HL-60 (cell line): Measurements from ENCODE around the gene NUDT3.
"Not testable (repeated sequence)": the region's sequence is repeated elsewhere in the genome, so short reads cannot be mapped to it uniquely, and the experiment has no call there.

Source experiments
- DNase-seq, 2 experiments: peaks; one replicate each; pipeline ENCODE4 v3.0.0-alpha.2; 2010 to 2020; ENCODE audit warnings: low read depth in 1 of 2, low spot score in 1 of 2
- H3K27ac ChIP-seq: fragments of 250-450 bp; sonication (Bioruptor Pico); replicated peaks from 2 replicates; pipeline ENCODE4 v1.5.1; 2020; ENCODE audit warnings: mild to moderate bottlenecking, moderate library complexity
- H3K27me3 ChIP-seq: fragments of 250-450 bp; sonication (Bioruptor Pico); 2 replicates; pipeline ENCODE4 v1.5.1; 2021; ENCODE audit warnings: mild to moderate bottlenecking, moderate library complexity; ENCODE audit not compliant: insufficient read depth, poor library complexity, severe bottlenecking
- H3K4me3 ChIP-seq: replicated peaks from 2 replicates; pipeline ENCODE4 v1.5.1; 2011; ENCODE audit warnings: mild to moderate bottlenecking, control low read depth, low read length; ENCODE audit not compliant: insufficient read depth
- CTCF ChIP-seq: IDR thresholded peaks from one replicate; pipeline ENCODE4 v1.5.1; 2011; ENCODE audit warnings: low read length, control low read depth, inconsistent platforms; ENCODE audit not compliant: insufficient read depth
- GABPA ChIP-seq: IDR thresholded peaks from 2 replicates; pipeline ENCODE4 v1.6.1; 2012; ENCODE audit warnings: low read depth
- POLR2AphosphoS5 ChIP-seq: IDR thresholded peaks from 2 replicates; pipeline ENCODE4 v1.6.1; 2012; ENCODE audit warnings: low read depth
- REST ChIP-seq: IDR thresholded peaks from 2 replicates; pipeline ENCODE4 v1.6.1; 2012; ENCODE audit warnings: low read depth; ENCODE audit not compliant: insufficient replicate concordance
- SPI1 ChIP-seq: IDR thresholded peaks from 2 replicates; pipeline ENCODE4 v1.6.1; 2012; ENCODE audit warnings: low read depth, mild to moderate bottlenecking, borderline replicate concordance

The NUDT3 gene

GRCh38 chr6:34374508-34374907 lies 18.0 kb downstream of the NUDT3 start:
- H3K27me3 ChIP-seq, result no peaks in the 10 kb centered on the region
- no peak overlapping the region for H3K4me3 ChIP-seq
- no peak for DNase-seq
- TF ChIP-seq CTCF (no peak), POLR2AphosphoS5 (no peak), GABPA (no peak), REST (no peak), SPI1 (no peak)
- peak overlapping the region; percentile 13 for H3K27ac ChIP-seq

GRCh38 chr6:34374069-34374468 lies 18.4 kb downstream of the NUDT3 start:
- no peak overlapping the region for H3K4me3 ChIP-seq
- peak in 1 of 2 experiments; percentile 42 for DNase-seq
- no peaks in the 10 kb centered on the region for H3K27me3 ChIP-seq
- TF ChIP-seq SPI1 (peak; percentile 93), GABPA (no peak), POLR2AphosphoS5 (no peak), REST (no peak)
- H3K27ac ChIP-seq, result peak overlapping the region; percentile 13

- DNase-seq, result no peak
- TF ChIP-seq SPI1, result no peak
- TF ChIP-seq POLR2AphosphoS5, result no peak
- TF ChIP-seq GABPA, result no peak
These were observed 19.0 kb downstream of the NUDT3 start for GRCh38 chr6:34373511-34373910.

GRCh38 chr6:34371865-34372264 lies 20.6 kb downstream of the NUDT3 start:
- not testable (repeated sequence) for H3K27ac ChIP-seq, DNase-seq, H3K4me3 ChIP-seq, H3K27me3 ChIP-seq

More at GRCh38 chr6:34373511-34373910, 19.0 kb downstream of the NUDT3 start:
- Histone ChIP-seq H3K4me3 (no peak overlapping the region), H3K27ac (no peak overlapping the region), H3K27me3 (no peaks in the 10 kb centered on the region)

- DNase-seq, result peak in 1 of 2 experiments; percentile 19
- TF ChIP-seq CTCF (no peak), GABPA (no peak), SPI1 (no peak), REST (no peak)
- Histone ChIP-seq H3K27me3 (no peaks in the 10 kb centered on the region), H3K27ac (no peak overlapping the region), H3K4me3 (no peak overlapping the region)
These were observed 22.1 kb downstream of the NUDT3 start for GRCh38 chr6:34370361-34370760.
